Measurements from ENCODE around the gene KNDC1.

GRCh38 chr10:133270204-133270603 lies 110.2 kb downstream of the KNDC1 start:
- TF ChIP-seq, protein P1, sequence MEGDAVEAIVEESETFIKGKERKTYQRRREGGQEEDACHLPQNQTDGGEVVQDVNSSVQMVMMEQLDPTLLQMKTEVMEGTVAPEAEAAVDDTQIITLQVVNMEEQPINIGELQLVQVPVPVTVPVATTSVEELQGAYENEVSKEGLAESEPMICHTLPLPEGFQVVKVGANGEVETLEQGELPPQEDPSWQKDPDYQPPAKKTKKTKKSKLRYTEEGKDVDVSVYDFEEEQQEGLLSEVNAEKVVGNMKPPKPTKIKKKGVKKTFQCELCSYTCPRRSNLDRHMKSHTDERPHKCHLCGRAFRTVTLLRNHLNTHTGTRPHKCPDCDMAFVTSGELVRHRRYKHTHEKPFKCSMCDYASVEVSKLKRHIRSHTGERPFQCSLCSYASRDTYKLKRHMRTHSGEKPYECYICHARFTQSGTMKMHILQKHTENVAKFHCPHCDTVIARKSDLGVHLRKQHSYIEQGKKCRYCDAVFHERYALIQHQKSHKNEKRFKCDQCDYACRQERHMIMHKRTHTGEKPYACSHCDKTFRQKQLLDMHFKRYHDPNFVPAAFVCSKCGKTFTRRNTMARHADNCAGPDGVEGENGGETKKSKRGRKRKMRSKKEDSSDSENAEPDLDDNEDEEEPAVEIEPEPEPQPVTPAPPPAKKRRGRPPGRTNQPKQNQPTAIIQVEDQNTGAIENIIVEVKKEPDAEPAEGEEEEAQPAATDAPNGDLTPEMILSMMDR (IDR thresholded peaks at IDR 0.05), result no peak
- no peak for TF ChIP-seq POLR2A (IDR thresholded peaks at IDR 0.05)
